ENCODE results near the gene NUDT5. TPM values are rescaled to one million over a fixed set of nuclear protein-coding genes. Genes with fewer than 3 reads are reported as not detected.
"Not testable (repeated sequence)": the region's sequence is repeated elsewhere in the genome, so short reads cannot be mapped to it uniquely, and the experiment has no call there.

NUDT5 gene
- total and polyA plus RNA-seq, 9 donors: 21.6 to 33.7 (median 24.2) TPM

DNA sequence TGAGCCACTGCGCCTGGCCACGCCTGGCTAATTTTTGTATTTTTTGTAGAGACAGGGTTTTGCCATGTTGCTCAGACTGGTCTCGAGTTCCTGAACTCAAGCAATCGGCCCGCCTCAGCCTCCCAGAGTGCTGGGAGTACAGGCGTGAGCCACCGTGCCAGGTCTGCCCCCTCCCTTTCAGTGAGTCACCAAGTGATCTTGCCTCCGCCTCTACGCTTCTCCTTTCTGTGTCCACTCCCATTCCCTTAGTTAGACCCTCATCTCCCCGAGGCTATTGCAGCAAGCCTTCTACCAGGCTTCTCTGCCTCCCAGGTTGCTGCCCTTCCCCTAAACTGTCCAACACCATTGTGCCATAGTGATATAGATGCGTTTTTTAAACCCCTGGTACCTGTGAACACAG, 33.2 kb upstream of the NUDT5 start:
- Histone ChIP-seq H3K27me3 (ENCODE audit: control insufficient read depth, insufficient read depth, low read length) (no peaks in the 10 kb centered on the region), H3K27ac (ENCODE audit: low read length) (no peak overlapping the region), H3K4me1 (ENCODE audit: control insufficient read depth, insufficient read depth, low read length) (no peaks in the 10 kb centered on the region), H3K9me3 (replicated peaks; ENCODE audit: control insufficient read depth, low read depth, low read length) (no peaks in the 10 kb centered on the region), H3K4me3 (ENCODE audit: low read length) (no peak overlapping the region), H3K36me3 (ENCODE audit: control insufficient read depth, insufficient read depth, low read length) (peaks cover 18% of the 10 kb centered on the region)
- DNase-seq: no peak
- 96% methylated on average over 11 of the region's 11 CpGs for WGBS (ENCODE audit: insufficient coverage)

DNA sequence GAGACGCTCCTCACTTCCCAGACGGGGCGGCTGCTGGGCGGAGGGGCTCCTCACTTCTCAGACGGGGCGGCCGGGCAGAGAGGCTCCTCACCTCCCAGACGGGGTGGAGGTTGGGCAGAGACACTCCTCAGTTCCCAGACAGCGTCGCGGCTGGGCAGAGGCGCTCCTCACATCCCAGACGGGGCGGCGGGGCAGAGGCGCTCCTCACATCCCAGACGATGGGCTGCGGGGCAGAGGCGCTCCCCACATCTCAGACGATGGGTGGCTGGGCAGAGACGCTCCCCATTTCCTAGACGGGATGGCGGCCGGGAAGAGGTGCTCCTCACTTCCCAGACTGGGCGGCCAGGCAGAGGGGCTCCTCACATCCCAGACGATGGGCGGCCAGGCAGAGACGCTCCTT, 30.7 kb upstream of the NUDT5 start:
- not testable (repeated sequence) for H3K27me3 ChIP-seq (ENCODE audit: control insufficient read depth, insufficient read depth, low read length); H3K27ac ChIP-seq (ENCODE audit: low read length); H3K4me3 ChIP-seq (ENCODE audit: low read length); H3K9me3 ChIP-seq (replicated peaks; ENCODE audit: control insufficient read depth, low read depth, low read length); H3K4me1 ChIP-seq (ENCODE audit: control insufficient read depth, insufficient read depth, low read length); DNase-seq
- peaks cover 17% of the 10 kb centered on the region for H3K36me3 ChIP-seq (ENCODE audit: control insufficient read depth, insufficient read depth, low read length)
- 94% methylated on average over 19 of the region's 28 CpGs for WGBS (ENCODE audit: insufficient coverage)

DNA sequence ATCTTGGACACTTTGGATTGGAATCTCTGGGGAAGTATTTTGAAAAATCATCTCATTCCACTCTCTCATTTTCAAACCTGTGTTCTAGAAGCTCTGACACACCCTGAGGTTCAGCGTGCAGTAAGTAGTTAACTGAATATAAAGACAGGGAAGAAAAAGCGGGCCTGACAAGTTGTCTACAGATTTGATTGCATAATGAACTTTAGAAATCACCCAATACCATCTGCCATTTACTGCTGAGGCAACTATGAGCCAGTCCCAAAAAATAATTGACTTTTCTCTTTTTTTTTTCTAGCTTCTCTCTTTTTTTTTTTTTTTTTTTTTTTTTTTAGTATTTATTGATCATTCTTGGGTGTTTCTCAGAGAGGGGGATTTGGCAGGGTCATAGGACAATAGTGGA, 29.8 kb upstream of the NUDT5 start:
- H3K9me3 ChIP-seq (replicated peaks; ENCODE audit: control insufficient read depth, low read depth, low read length): no peaks in the 10 kb centered on the region
- no CpG with 5 or more reads among the region's 2 CpGs for WGBS (ENCODE audit: insufficient coverage)
- H3K4me1 ChIP-seq (ENCODE audit: control insufficient read depth, insufficient read depth, low read length): no peaks in the 10 kb centered on the region
- no peak overlapping the region for H3K27ac ChIP-seq (ENCODE audit: low read length)
- DNase-seq: no peak
- peaks cover 17% of the 10 kb centered on the region for H3K36me3 ChIP-seq (ENCODE audit: control insufficient read depth, insufficient read depth, low read length)
- no peaks in the 10 kb centered on the region for H3K27me3 ChIP-seq (ENCODE audit: control insufficient read depth, insufficient read depth, low read length)
- H3K4me3 ChIP-seq (ENCODE audit: low read length): no peak overlapping the region

DNA sequence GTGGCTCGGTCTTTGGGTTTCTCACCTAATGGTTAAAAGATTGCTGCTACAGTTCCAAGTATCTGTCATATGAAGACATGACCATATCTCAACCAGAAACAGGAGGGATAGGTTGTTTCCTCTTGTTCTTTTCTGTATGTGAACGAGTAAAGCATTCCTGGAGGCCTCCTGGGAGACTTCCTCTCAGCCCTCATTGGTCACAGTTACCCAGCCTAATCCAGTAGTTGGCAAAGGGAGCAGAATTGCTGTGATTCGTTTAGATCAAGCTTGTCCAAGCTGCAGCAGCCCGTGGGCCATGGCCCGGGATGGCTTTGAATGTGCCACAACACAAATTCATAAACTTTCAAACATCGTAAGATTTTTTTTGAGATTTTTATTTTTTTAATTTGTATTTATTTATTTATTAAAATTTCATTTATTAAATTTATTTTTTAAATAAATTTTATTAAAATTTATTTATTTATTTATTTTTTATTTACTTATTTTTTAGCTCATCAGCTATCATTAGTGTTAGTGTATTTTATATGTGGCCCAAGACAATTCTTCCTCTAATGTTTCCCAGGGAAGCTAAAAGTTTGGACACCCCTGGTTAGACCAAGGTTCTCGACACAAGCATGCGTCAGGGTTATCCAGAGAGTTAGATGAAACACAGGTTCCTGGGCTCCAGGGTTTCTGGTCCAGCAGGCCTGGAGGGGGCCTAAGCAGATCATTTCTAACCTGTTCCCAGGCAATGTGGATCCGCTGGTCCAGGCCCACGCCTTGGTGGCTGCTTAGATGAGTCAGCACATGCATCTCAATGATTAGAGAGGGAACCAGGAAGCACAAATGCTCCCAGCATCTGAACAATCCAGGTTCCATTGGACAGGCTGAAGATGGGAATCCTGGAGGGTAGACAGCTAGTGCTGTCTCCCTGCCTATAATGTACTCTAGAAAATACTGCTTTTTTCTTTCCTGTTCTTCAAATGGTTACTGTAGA, 25.9 kb upstream of the NUDT5 start:
- 99% methylated on average over 4 of the region's 10 CpGs for WGBS (ENCODE audit: insufficient coverage)
- Histone ChIP-seq H3K9me3 (replicated peaks; ENCODE audit: control insufficient read depth, low read depth, low read length) (no peaks in the 10 kb centered on the region), H3K4me3 (ENCODE audit: low read length) (no peak overlapping the region), H3K27me3 (ENCODE audit: control insufficient read depth, insufficient read depth, low read length) (no peaks in the 10 kb centered on the region), H3K27ac (ENCODE audit: low read length) (no peak overlapping the region), H3K36me3 (ENCODE audit: control insufficient read depth, insufficient read depth, low read length) (peaks cover 27% of the 10 kb centered on the region), H3K4me1 (ENCODE audit: control insufficient read depth, insufficient read depth, low read length) (no peaks in the 10 kb centered on the region)
- peak; percentile 21 for DNase-seq

DNA sequence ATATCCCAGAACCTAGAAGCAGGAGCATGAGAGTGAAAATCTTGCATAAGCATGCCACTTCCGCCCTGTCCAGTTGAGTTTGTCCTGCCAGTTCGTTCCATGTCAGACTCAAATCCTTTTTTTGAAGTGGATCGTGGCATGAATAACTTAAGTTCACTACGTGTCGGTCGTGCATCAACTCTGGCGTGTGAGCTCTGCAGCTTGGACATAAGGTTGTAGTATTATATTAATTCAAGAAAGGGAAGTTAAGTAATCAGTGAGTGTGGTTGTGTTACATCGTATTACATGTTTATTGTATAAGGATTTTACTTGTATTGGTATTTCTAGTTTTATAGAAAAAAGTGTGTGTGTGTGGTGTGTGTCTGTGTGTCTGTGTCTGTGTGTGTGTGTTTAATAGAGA, 23.3 kb upstream of the NUDT5 start:
- Histone ChIP-seq H3K4me1 (ENCODE audit: control insufficient read depth, insufficient read depth, low read length) (no peaks in the 10 kb centered on the region), H3K36me3 (ENCODE audit: control insufficient read depth, insufficient read depth, low read length) (peaks cover 30% of the 10 kb centered on the region), H3K27ac (ENCODE audit: low read length) (no peak overlapping the region), H3K4me3 (ENCODE audit: low read length) (no peak overlapping the region), H3K27me3 (ENCODE audit: control insufficient read depth, insufficient read depth, low read length) (no peaks in the 10 kb centered on the region), H3K9me3 (replicated peaks; ENCODE audit: control insufficient read depth, low read depth, low read length) (no peaks in the 10 kb centered on the region)
- WGBS (ENCODE audit: insufficient coverage): 100% methylated on average over 2 of the region's 8 CpGs
- no peak for DNase-seq

DNA sequence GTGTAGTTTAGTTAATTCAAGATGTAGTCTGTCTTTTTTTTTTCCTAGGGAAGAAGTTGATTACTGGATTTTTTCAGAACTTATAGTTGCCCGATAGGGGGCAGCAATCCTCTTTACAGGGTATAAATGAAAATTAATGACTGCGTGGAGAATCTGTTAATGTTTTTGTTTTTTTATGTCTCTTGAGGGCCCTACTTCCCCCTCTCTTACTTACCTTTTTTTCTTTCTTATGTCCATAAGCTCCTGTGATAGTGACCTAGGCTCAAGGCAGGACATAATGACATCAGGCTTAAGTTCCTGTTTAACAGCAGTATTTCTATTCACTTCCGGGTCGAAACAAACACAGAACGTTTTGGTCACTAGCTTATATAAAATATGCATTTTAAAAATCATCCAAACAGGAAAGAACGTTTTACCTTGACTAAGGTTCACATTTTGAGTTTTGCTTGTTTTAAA, 19.1 kb upstream of the NUDT5 start:
- no peak overlapping the region for H3K27ac ChIP-seq (ENCODE audit: low read length)
- H3K36me3 ChIP-seq (ENCODE audit: control insufficient read depth, insufficient read depth, low read length): peaks cover 40% of the 10 kb centered on the region
- DNase-seq: peak; percentile 61

DNA sequence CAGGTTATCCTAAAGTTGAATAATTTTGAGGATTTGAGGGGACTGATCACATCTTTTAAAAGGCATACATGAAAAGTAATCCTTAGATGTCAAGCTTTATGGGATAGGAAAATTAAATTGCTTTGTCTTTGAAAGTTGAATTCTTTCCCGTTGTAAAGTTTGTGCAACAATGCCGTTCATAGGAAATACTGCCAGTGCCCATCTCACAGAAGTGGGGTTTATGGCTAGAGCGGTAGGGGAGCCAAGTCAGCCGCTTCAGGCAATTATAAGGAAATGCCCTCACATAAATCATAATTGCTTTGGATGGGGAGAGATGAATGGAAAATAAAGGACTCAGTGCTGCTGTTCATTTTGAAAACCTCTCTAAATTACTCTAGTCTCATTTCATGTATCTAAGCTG, 18.4 kb upstream of the NUDT5 start:
- no peaks in the 10 kb centered on the region for H3K27me3 ChIP-seq (ENCODE audit: control insufficient read depth, insufficient read depth, low read length)
- H3K9me3 ChIP-seq (replicated peaks; ENCODE audit: control insufficient read depth, low read depth, low read length): no peaks in the 10 kb centered on the region
- H3K36me3 ChIP-seq (ENCODE audit: control insufficient read depth, insufficient read depth, low read length): peaks cover 41% of the 10 kb centered on the region
- no peak for DNase-seq
- H3K27ac ChIP-seq (ENCODE audit: low read length): no peak overlapping the region
- H3K4me1 ChIP-seq (ENCODE audit: control insufficient read depth, insufficient read depth, low read length): no peaks in the 10 kb centered on the region
- no CpG with 5 or more reads among the region's 4 CpGs for WGBS (ENCODE audit: insufficient coverage)
- H3K4me3 ChIP-seq (ENCODE audit: low read length): no peak overlapping the region

More for the DNA sequence above, 19.1 kb upstream of the NUDT5 start:
- no peaks in the 10 kb centered on the region for H3K4me1 ChIP-seq (ENCODE audit: control insufficient read depth, insufficient read depth, low read length)
- H3K4me3 ChIP-seq (ENCODE audit: low read length): no peak overlapping the region
- H3K27me3 ChIP-seq (ENCODE audit: control insufficient read depth, insufficient read depth, low read length): no peaks in the 10 kb centered on the region
- H3K9me3 ChIP-seq (replicated peaks; ENCODE audit: control insufficient read depth, low read depth, low read length): no peaks in the 10 kb centered on the region
- WGBS (ENCODE audit: insufficient coverage): no CpG with 5 or more reads among the region's 6 CpGs

DNA sequence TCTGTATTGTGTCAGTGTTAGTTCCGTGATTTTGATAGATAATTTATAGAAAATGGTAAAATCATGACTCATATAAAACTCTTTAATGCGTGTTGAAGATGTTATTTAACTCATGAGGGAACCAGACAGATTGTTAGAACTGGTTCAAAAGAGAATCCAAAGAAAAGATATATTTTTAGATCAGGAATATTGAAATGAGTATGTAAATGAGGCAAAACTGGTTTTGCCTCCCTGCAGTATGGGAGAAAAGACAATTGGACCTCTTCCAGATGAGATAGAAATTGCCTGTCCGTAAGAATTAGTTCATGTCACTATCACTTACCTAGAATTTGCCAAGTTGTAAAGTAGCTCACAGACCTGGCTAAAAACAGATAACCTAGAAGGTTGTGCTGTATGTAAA, 17.9 kb upstream of the NUDT5 start:
- H3K27me3 ChIP-seq (ENCODE audit: control insufficient read depth, insufficient read depth, low read length): no peaks in the 10 kb centered on the region
- peaks cover 38% of the 10 kb centered on the region for H3K36me3 ChIP-seq (ENCODE audit: control insufficient read depth, insufficient read depth, low read length)
- H3K9me3 ChIP-seq (replicated peaks; ENCODE audit: control insufficient read depth, low read depth, low read length): no peaks in the 10 kb centered on the region
- no peak overlapping the region for H3K27ac ChIP-seq (ENCODE audit: low read length)
- no CpG with 5 or more reads among the region's 3 CpGs for WGBS (ENCODE audit: insufficient coverage)
- H3K4me3 ChIP-seq (ENCODE audit: low read length): no peak overlapping the region
- DNase-seq: no peak
- no peaks in the 10 kb centered on the region for H3K4me1 ChIP-seq (ENCODE audit: control insufficient read depth, insufficient read depth, low read length)

DNA sequence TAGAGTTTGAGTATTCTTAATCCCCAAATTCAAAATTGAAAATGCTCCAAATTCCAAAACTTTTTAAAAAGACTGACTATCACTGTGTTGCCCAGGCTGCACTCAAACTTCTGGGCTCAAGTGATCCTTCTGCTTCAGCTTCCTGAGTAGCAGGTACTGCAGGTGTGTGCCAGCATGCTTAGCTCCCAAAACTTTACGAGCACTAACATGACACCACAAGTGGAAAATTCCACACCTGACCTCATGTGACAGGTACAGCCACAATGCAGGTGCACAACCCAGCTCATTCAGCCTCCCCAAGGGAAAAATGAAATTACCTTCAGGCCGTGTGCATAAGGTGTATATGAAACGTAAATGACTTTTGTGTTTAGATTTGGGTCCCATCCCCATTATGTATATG, 16.8 kb upstream of the NUDT5 start:
- Histone ChIP-seq H3K36me3 (ENCODE audit: control insufficient read depth, insufficient read depth, low read length) (peaks cover 39% of the 10 kb centered on the region), H3K4me1 (ENCODE audit: control insufficient read depth, insufficient read depth, low read length) (no peaks in the 10 kb centered on the region), H3K27ac (ENCODE audit: low read length) (no peak overlapping the region), H3K9me3 (replicated peaks; ENCODE audit: control insufficient read depth, low read depth, low read length) (no peaks in the 10 kb centered on the region), H3K4me3 (ENCODE audit: low read length) (no peak overlapping the region), H3K27me3 (ENCODE audit: control insufficient read depth, insufficient read depth, low read length) (no peaks in the 10 kb centered on the region)
- WGBS (ENCODE audit: insufficient coverage): 86% methylated on average over 1 of the region's 3 CpGs
- no peak for DNase-seq

DNA sequence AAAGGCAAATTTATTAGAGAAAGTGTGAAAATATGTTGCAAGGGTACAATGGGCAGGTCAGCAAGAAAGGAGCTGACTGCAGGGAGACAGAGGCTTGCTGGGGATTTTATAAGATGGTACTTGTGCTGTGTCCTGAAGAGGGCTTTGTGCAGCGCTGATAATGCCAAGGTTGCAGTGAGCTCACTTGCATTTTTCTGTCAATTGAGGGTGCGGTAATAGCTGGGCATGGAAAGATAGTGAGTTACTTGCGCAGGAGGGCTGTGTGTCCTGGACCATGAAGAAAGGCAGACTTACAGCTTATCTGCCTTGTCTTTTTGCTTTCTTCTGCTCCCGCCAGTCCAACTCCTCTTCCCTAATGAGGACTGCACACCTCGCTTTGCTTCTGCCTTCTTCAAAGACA, 12.8 kb upstream of the NUDT5 start:
- H3K4me1 ChIP-seq (ENCODE audit: control insufficient read depth, insufficient read depth, low read length): no peaks in the 10 kb centered on the region
- no peak overlapping the region for H3K4me3 ChIP-seq (ENCODE audit: low read length)
- DNase-seq: no peak
- 97% methylated on average over 4 of the region's 5 CpGs for WGBS (ENCODE audit: insufficient coverage)
- H3K9me3 ChIP-seq (replicated peaks; ENCODE audit: control insufficient read depth, low read depth, low read length): no peaks in the 10 kb centered on the region
- H3K27me3 ChIP-seq (ENCODE audit: control insufficient read depth, insufficient read depth, low read length): no peaks in the 10 kb centered on the region
- peaks cover 35% of the 10 kb centered on the region for H3K36me3 ChIP-seq (ENCODE audit: control insufficient read depth, insufficient read depth, low read length)
- H3K27ac ChIP-seq (ENCODE audit: low read length): no peak overlapping the region

Measured in muscle of leg (tissue), 11 donors.